Activated CD4-positive, alpha-beta T cell treated with anti-CD3 and anti-CD28 coated beads, Interleukin-2, amount 10 ng/mL, durations not matched to agents 7 days and 5 days (primary cell): ENCODE measurements around the gene CDK16. TPM values are rescaled to one million over a fixed set of nuclear protein-coding genes. Genes with fewer than 3 reads are reported as not detected.

Experiments
- CTCF ChIA-PET: fragments of 350-600 bp; sonication (Branson Sonifier 250); formaldehyde crosslinking; loops from one replicate; lab custom pipeline; 2021; ENCODE audit warnings: antibody characterized with exemption; lab: Charles Lee
- POLR2A ChIA-PET: fragments of 350-600 bp; sonication (Branson Sonifier 250); formaldehyde crosslinking; loops from one replicate; lab custom pipeline; 2021; ENCODE audit warnings: antibody characterized with exemption; lab: Charles Lee
- DNase-seq: peaks from one replicate; pipeline ENCODE4 v3.0.0-alpha.2; 2020
- H3K27ac Mint-ChIP-seq: one replicate; pipeline ENCODE4 v1.8.0; 2021; ENCODE audit warnings: mild to moderate bottlenecking, moderate library complexity, mixed read lengths
- H3K27me3 Mint-ChIP-seq: one replicate; pipeline ENCODE4 v1.8.0; 2021; ENCODE audit warnings: mixed read lengths
- H3K36me3 Mint-ChIP-seq: one replicate; pipeline ENCODE4 v1.8.0; 2021; ENCODE audit warnings: low read depth, mixed read lengths
- H3K4me1 Mint-ChIP-seq: one replicate; pipeline ENCODE4 v1.8.0; 2021; ENCODE audit warnings: mixed read lengths
- H3K4me3 Mint-ChIP-seq: one replicate; pipeline ENCODE4 v1.8.0; 2021; ENCODE audit warnings: mild to moderate bottlenecking, moderate library complexity, mixed read lengths
- H3K9me3 Mint-ChIP-seq: one replicate; pipeline ENCODE4 v1.8.0; 2021; ENCODE audit warnings: mixed read lengths
- total RNA-seq, 2 experiments: library from RNA; stranded (reverse); gene quantifications; one replicate each; pipeline ENCODE4 v1.2.3, GENCODE V29; 2021

CDK16 gene
- total RNA-seq, 2 experiments from 2014 or later = 61.6 to 64.2 TPM

DNA sequence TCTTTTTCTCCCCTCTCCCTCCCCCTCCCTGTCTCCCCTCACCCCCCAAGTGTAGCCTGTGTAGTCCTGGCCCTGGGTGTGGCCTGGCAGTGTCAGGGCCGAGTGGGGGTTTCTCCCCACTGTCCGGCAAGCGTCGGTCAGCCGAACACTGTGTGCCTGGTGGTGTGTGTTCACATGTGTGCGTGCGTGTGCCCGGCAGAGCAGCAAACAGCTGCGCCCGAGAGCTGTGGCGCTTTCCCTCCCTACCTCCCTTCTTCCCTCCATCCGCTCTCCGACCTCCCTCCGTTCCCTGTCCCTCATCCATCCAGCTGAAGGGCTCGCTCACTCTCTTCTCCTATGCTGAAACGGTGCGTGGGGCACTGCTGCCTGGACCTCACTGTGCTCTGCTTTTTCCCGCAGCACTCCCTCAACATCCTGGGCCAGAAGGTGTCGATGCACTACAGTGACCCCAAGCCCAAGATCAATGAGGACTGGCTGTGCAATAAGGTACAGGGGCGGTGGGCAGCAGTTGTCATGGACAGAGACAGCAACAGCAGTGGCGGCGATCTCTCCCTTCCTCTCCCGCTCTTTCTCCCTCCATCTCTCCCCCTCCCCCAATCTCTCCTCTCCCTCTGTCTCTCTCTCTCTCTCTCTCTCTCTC, 42.3 kb upstream of the CDK16 start:
- POLR2A ChIA-PET = no interaction called here
- Mint-ChIP-seq H3K4me1 (peaks cover 2% of the 10 kb centered on the region), H3K27ac (no peak overlapping the region), H3K36me3 (peaks cover 26% of the 10 kb centered on the region), H3K9me3 (no peaks in the 10 kb centered on the region), H3K4me3 (no peak overlapping the region), H3K27me3 (no peaks in the 10 kb centered on the region)
- CTCF ChIA-PET = interaction anchor here (0.6 to 1.5 kb wide), 3 partner anchors 9 to 108 kb away, joined by 3 to 4 read pairs (median 3); no protein-coding TSS in a partner anchor
- DNase-seq = no peak

DNA sequence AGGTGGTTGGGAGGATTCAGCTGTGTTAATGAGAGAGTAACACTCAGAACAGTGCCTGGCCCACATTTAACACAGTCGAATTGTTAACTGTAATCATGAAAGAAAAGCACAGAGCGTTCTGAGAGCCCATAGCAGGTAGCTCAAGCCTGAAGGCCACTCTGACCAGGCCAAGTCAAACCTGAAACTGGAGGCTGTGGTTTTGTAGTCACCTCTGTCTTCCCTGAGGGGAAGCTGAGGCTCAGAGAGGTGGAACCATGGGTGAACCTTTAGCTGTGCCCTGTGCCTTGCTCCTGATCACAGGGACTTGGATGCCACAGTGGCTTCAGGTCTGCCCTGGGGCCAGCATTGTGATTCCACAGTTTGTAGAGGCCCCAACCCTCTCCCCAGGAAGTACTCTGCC, 41.4 kb upstream of the CDK16 start:
- no peaks in the 10 kb centered on the region for H3K27me3 Mint-ChIP-seq
- DNase-seq = no peak
- H3K27ac Mint-ChIP-seq = no peak overlapping the region
- peaks cover 28% of the 10 kb centered on the region for H3K36me3 Mint-ChIP-seq
- ChIA-PET POLR2A (no interaction called here), CTCF (interaction anchor here (0.7 to 1.5 kb wide), 2 partner anchors 13 to 126 kb away, joined by 3 read pairs; no protein-coding TSS in a partner anchor)
- H3K4me3 Mint-ChIP-seq = no peak overlapping the region
- peaks cover 2% of the 10 kb centered on the region for H3K4me1 Mint-ChIP-seq
- H3K9me3 Mint-ChIP-seq = no peaks in the 10 kb centered on the region

DNA sequence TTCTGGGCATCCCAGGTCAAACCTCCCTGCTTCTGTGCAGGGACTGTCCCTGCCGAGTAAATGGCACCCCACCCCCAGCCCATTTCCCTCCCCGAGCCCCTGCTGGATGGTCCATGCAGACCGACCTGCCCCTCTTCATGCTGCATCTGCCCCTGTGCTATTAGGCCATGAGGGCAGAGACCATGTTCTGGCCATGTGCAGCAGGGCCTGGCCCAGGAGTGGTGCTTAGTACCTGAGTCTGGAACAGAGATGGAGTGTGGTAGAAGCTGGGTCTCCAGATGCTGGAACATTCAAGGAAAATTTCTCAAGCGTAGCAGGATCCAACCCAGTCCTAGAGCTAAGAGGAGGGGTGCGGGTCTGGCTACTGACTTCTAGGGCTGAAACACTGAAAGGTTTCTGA, 40.1 kb upstream of the CDK16 start:
- Mint-ChIP-seq H3K27ac (no peak overlapping the region), H3K36me3 (peaks cover 28% of the 10 kb centered on the region), H3K9me3 (no peaks in the 10 kb centered on the region), H3K27me3 (no peaks in the 10 kb centered on the region), H3K4me1 (peaks cover 2% of the 10 kb centered on the region), H3K4me3 (no peak overlapping the region)
- no peak for DNase-seq
- CTCF ChIA-PET = no interaction called here
- POLR2A ChIA-PET = no interaction called here

DNA sequence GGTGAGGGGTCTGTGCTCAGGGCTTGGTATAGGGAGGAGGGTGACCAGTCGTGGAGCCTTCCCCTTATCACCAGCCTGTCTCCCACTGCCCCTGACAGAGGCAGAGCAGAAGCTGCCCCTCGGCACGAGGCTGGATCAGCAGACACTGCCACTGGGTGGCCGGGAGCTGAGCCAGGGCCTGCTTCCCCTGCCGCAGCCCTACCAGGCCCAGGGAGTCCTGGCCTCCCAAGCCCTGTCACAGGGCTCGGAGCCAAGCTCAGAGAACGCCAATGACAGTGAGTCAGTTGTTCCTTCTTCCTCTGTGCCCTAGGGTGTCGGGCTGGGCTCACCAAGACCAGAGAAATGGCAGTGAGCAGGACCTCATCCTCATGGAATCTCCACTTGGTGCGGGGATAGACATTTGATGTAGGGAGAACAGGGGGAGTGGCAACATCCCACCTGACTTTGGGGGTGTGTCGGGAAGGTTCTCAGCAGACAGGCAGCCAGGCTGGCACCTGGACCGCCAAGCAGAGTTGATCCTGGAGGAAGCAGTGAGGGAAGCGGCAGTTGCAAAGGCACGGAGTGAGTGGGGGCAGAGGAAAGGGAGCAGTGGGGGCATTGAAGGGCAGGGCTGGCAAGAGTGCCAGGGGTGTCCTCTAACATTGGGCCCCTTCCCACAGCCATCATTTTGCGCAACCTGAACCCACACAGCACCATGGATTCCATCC, 39.1 kb upstream of the CDK16 start:
- Mint-ChIP-seq H3K9me3 (no peaks in the 10 kb centered on the region), H3K36me3 (peaks cover 30% of the 10 kb centered on the region), H3K4me1 (peaks cover 2% of the 10 kb centered on the region), H3K4me3 (no peak overlapping the region), H3K27ac (no peak overlapping the region), H3K27me3 (no peaks in the 10 kb centered on the region)
- POLR2A ChIA-PET = no interaction called here
- CTCF ChIA-PET = no interaction called here
- DNase-seq = no peak

DNA sequence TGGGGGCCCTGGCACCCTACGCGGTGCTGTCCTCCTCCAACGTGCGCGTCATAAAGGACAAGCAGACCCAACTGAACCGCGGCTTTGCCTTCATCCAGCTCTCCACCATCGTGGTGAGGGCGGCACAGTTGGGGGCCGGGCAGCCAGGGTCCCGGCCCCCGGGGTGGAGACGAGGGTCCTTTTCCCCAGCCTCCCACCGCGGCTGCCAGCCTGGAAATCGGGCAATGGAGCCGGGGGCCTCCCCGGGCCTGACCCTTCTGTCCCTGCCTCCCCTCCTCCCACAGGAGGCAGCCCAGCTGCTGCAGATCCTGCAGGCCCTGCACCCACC, 38.6 kb upstream of the CDK16 start:
- Mint-ChIP-seq H3K4me3 (no peak overlapping the region), H3K27ac (no peak overlapping the region), H3K4me1 (peaks cover 2% of the 10 kb centered on the region), H3K27me3 (no peaks in the 10 kb centered on the region), H3K9me3 (no peaks in the 10 kb centered on the region), H3K36me3 (peaks cover 33% of the 10 kb centered on the region)
- DNase-seq = no peak
- ChIA-PET CTCF (no interaction called here), POLR2A (no interaction called here)

DNA sequence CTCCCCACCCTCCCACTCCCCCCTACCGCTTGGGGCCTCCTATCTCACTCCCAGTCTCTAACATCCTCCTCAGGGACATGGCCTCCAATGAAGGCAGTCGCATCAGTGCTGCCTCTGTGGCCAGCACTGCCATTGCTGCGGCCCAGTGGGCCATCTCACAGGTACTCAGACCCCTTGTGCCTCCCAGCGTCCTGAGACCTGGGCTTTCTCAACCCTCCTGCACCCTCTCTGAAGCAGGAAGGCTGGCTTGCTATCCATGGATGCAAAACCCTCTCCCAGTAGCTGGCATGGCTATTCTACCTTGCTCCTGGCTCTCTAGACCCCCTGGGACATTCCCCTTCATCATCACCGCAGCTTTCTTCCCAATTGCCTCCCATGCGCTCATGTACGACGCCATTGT, 38.1 kb upstream of the CDK16 start:
- Mint-ChIP-seq H3K36me3 (peaks cover 33% of the 10 kb centered on the region), H3K27ac (no peak overlapping the region), H3K27me3 (no peaks in the 10 kb centered on the region), H3K4me1 (peaks cover 2% of the 10 kb centered on the region), H3K9me3 (no peaks in the 10 kb centered on the region), H3K4me3 (no peak overlapping the region)
- no peak for DNase-seq
- ChIA-PET POLR2A (no interaction called here), CTCF (no interaction called here)

DNA sequence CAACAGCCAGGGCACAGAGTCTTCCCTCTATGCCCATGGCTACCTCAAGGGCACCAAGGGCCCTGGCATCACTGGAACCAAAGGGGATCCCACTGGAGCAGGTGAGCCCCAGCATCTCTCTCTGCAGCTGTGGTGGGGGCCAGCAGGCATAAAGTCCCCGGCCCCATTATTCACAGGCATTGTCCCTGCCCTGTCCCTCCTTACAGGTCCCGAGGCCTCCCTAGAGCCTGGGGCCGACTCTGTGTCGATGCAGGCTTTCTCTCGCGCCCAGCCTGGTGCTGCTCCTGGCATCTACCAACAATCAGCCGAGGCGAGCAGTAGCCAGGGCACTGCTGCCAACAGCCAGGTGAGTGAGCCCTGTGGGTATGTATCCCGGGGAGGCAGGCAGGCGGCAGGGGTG, 37.2 kb upstream of the CDK16 start:
- Mint-ChIP-seq H3K9me3 (no peaks in the 10 kb centered on the region), H3K4me3 (no peak overlapping the region), H3K27ac (no peak overlapping the region), H3K36me3 (peaks cover 35% of the 10 kb centered on the region), H3K4me1 (peaks cover 2% of the 10 kb centered on the region), H3K27me3 (no peaks in the 10 kb centered on the region)
- POLR2A ChIA-PET = no interaction called here
- DNase-seq = no peak
- CTCF ChIA-PET = interaction anchor here (0.6 to 1.1 kb wide), 2 partner anchors 13 to 31 kb away, joined by 3 read pairs; no protein-coding TSS in a partner anchor

DNA sequence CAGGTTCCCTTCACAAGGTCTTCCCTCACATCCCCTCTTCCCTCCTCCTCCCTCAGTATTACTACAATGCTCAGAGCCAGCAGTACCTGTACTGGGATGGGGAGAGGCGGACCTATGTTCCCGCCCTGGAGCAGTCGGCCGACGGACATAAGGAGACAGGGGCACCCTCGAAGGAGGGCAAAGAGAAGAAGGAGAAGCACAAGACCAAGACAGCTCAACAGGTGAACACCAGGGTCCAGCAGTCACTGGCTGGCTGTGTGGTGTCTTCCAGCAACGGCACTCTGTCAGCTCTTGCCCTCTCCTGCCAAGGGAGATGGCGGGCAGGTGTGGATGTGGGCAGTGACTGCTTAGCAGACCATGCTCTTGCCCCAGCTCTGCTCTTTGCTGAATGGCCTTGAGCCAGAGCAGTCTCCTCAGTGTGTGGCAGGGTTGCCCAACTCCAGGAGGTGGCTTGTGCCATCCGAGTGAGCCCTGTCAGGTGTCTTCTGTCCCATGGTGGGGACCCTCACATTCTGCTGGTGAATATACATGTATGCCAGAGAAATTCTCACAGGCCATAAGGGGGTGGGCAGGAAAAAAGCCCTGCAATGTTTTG, 36.3 kb upstream of the CDK16 start:
- Mint-ChIP-seq H3K27ac (no peak overlapping the region), H3K27me3 (no peaks in the 10 kb centered on the region), H3K4me1 (no peaks in the 10 kb centered on the region), H3K9me3 (no peaks in the 10 kb centered on the region), H3K36me3 (peaks cover 36% of the 10 kb centered on the region), H3K4me3 (no peak overlapping the region)
- ChIA-PET POLR2A (no interaction called here), CTCF (interaction anchor here (0.6 kb wide), 1 partner anchor 14 kb away, joined by 3 read pairs; no protein-coding TSS in a partner anchor)
- DNase-seq = no peak

DNA sequence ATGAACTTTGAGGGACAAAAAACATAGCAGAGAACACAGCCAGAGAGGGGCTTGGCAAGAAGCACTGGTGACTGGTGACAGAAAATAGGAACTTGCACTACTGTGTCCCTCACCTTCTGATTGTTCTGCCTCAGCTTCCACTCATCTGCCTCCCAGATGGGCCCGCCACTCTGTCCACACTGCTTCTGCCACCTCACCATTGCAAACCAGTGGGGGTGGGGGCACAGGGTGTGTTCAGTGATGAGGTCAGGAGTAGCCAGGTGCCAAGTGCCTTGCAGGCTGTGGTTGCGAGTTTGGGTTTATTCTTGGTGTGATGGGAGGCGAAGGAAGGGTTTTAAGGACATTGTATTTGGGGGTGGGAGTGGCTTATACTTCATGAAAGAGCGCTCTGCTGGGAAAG, 34.0 kb upstream of the CDK16 start:
- H3K27ac Mint-ChIP-seq = no peak overlapping the region
- no peak overlapping the region for H3K4me3 Mint-ChIP-seq
- no peaks in the 10 kb centered on the region for H3K27me3 Mint-ChIP-seq
- peaks cover 26% of the 10 kb centered on the region for H3K36me3 Mint-ChIP-seq
- POLR2A ChIA-PET = no interaction called here
- DNase-seq = no peak
- H3K4me1 Mint-ChIP-seq = peaks cover 2% of the 10 kb centered on the region
- CTCF ChIA-PET = no interaction called here
- H3K9me3 Mint-ChIP-seq = no peaks in the 10 kb centered on the region

DNA sequence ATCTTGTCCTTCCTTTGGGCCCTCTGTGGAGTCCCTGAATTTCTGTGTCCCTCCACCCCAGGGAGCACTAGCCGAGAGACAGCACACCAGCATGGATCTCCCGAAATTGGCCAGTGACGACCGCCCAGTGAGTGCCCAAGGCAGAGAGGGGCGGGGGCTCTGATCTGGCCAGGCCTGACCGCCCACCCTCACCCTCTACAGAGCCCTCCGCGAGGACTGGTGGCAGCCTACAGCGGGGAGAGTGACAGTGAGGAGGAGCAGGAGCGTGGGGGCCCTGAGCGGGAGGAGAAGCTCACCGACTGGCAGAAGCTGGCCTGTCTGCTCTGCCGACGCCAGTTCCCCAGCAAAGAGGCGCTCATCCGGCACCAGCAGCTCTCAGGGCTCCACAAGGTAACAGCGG, 33.2 kb upstream of the CDK16 start:
- ChIA-PET POLR2A (no interaction called here), CTCF (interaction anchor here (1.0 to 1.6 kb wide), 2 partner anchors 10 to 328 kb away, joined by 3 read pairs; no protein-coding TSS in a partner anchor)
- Mint-ChIP-seq H3K9me3 (no peaks in the 10 kb centered on the region), H3K4me1 (peaks cover 3% of the 10 kb centered on the region), H3K27ac (no peak overlapping the region), H3K4me3 (no peak overlapping the region), H3K27me3 (no peaks in the 10 kb centered on the region), H3K36me3 (peaks cover 25% of the 10 kb centered on the region)
- DNase-seq = no peak

DNA sequence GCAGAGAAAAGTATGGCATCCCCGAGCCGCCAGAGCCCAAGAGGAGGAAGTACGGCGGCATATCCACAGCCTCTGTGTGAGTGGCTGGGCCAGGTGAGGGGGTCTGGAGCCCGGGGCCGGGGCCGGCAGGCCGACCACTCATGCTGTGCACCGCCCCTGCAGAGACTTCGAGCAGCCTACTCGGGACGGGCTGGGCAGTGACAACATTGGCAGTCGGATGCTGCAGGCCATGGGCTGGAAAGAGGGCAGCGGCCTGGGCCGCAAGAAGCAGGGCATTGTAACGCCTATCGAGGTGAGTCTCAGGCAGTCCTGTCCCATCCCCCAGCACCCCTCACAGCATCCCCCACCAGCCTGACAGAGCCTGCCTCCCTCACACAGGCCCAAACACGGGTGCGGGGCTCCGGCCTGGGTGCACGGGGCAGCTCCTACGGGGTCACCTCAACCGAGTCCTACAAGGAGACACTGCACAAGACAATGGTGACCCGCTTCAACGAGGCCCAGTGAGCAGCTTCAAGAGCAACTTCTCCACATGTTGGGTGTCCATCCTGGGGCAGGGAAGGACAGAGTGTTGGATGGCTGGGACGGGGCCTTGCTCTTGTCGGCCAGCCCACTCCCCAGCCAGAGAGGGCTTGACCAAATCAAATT, 32.3 kb upstream of the CDK16 start:
- peaks cover 21% of the 10 kb centered on the region for H3K36me3 Mint-ChIP-seq
- ChIA-PET POLR2A (no interaction called here), CTCF (interaction anchor here (1.6 kb wide), 1 partner anchor 11 kb away, joined by 3 read pairs; no protein-coding TSS in a partner anchor)
- H3K27ac Mint-ChIP-seq = peak overlapping the region; percentile 41
- no peaks in the 10 kb centered on the region for H3K27me3 Mint-ChIP-seq
- H3K4me3 Mint-ChIP-seq = no peak overlapping the region
- DNase-seq = no peak
- peaks cover 7% of the 10 kb centered on the region for H3K4me1 Mint-ChIP-seq
- no peaks in the 10 kb centered on the region for H3K9me3 Mint-ChIP-seq

DNA sequence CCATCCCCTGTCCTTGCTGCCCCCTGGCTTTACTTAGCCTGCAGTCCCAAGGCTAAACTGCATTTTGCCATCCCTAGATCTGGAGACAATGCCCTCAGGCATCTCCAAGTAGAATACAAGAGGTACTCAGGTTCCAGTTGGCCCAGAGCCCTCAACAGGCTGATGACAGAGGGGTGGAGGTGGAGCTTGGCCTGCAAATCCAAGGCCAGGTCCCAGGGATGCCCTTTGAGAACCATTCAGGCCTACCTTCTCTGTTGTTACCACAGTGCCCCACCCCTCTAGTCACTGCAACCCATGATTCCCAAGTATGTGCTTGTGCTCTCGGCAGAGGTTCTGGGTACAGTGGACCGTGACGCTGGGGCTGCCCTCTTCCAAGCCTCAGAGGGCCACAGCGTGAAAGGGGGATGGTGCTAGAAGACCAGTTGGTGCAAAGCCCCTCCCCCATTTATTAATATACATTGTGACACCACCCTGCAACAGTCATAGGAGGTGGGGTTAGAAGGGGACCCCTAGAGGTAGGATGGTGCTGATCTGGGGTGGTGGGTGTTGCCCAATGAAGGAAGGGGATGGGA, 31.3 kb upstream of the CDK16 start:
- H3K36me3 Mint-ChIP-seq = peaks cover 19% of the 10 kb centered on the region
- POLR2A ChIA-PET = no interaction called here
- H3K27me3 Mint-ChIP-seq = no peaks in the 10 kb centered on the region
- H3K9me3 Mint-ChIP-seq = no peaks in the 10 kb centered on the region
- no peak overlapping the region for H3K4me3 Mint-ChIP-seq
- H3K4me1 Mint-ChIP-seq = peaks cover 8% of the 10 kb centered on the region
- peak overlapping the region; percentile 7 for H3K27ac Mint-ChIP-seq
- CTCF ChIA-PET = no interaction called here
- DNase-seq = no peak
